HuH-7 (cell line): ENCODE measurements around the gene GLS.

ENCODE experiments used
- DNase-seq: peaks from one replicate; pipeline ENCODE4 v3.0.0; 2011; ENCODE audit warnings: low spot score

GLS gene

GRCh38 chr2:190996338-190996946 lies 115.8 kb downstream of the GLS start:
- peak; percentile 69 for DNase-seq

- no peak for DNase-seq
Observed at GRCh38 chr2:190996947-190997346, 116.3 kb downstream of the GLS start.

GRCh38 chr2:190997526-190998113 lies 117.0 kb downstream of the GLS start:
- DNase-seq: no peak

DNA sequence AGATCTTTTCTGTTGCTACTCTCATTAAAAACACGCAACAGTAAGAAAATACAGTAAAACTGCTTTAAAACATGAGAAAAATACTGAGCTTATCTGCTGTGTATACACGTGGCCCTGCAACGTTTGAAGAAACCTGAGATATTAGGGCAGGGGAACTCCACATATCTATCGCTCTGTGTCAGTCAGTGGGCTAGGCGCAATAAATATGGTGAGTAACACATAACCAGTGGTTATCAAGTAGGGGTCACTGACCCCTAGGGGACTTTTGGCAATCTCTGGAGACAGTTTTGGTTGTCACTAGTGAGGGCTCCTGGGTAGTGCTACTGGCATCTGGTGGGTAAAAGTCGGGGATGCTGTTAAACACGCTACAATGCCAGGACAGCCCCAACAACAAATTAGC lies 118.4 kb downstream of the GLS start:
- DNase-seq: no peak

GRCh38 chr2:190999949-191000665 lies 119.5 kb downstream of the GLS start:
- DNase-seq: no peak

DNA sequence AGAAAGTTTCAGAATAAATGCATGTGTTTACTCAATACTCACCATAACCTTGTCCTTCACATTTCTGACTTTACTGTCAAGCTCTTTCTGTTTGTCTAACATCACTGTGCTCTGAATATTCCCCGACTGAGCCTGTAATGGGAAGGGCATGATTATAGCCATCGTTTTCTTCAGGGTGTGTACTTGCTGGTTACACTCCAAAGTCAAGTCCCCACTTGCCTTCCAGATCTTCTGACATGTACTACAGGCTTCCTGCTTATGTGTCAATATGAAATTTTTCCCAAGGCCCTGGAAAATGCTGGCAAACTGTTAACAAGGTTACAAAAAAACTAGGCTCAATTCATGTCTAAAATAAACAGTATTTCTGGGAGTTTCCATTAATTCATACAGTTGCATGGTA lies 120.4 kb downstream of the GLS start:
- no peak for DNase-seq

- no peak for DNase-seq
Observed at GRCh38 chr2:191001624-191002023, 121.0 kb downstream of the GLS start.

DNA sequence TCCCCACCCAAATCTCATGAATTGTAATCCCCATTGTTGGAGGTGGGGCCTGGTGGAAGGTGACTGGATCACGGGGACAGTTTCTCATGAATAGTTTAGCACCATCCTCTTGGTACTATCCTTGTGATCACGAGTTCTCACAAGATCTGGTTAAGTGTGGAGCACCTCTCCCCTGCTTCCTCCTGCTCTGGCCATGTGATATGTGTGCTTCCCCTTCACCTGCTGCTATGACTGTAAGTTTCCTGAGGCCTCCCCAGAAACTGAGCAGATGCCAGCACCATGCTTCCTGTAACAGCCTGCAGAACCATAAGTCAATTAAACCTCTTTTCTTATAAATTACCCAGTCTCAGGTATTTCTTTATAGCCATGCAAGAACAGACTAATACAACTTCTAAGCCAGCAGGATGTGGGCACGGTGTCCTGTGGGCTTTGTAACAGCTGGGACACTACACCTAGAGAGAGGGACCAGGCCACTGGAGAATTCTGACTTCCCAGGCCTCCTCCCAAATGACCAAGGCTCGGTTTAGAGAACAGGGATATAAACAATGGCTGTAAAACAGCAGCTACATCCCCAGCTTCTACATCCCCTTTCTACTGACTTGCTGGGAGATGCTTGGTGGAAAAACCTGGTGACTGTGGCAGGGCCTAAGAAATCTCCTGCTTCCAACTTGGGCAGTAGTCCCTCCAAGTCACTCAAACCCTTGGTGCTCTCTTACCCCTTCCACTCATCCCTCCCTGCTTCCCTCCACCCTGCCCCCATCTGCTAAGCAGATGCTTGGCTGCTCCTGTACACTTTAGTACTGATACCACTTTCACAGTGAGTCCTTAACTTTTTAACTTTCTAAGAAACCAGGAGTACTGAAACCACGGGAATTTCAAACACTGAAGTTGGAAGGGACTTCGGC lies 123.0 kb downstream of the GLS start:
- no peak for DNase-seq

GRCh38 chr2:191006297-191006696 lies 125.7 kb downstream of the GLS start:
- no peak for DNase-seq

DNA sequence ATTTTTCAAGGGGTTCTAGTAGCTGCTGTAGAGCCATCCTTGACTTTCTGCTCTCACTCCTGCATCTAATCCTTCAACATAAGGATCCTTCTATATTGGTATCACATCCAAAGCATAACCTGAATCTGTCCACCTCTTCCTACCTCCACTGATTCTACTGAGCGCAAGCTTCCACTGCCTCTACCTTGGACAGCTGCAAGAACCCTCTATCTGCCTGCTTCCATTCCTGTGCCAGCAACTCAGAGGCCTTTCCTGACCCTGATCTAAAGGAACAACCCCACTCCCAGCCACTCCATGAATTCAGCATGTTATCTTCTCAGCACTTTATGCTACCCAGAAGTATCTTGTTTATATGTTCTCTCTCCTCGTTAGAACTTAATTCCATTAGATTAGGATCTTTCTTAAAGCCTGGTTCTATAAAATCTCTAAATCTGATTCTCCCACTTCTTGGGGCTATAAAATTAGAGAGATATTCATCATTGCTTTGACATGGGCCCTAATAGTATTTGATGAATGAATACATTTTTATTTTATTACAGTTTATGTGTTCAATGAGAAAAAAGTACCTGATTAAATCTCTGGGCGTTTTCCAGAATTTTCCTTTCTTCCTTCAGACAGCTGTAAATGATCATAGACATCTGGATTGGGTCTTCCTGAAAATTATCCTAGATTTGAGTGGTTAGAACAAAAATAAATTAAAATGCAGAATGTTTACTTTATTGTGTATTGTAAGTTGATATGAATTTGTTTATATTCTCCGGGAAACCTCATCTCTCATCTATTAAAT lies 126.6 kb downstream of the GLS start:
- DNase-seq: no peak

GRCh38 chr2:191008286-191008685 lies 127.7 kb downstream of the GLS start:
- no peak for DNase-seq

DNA sequence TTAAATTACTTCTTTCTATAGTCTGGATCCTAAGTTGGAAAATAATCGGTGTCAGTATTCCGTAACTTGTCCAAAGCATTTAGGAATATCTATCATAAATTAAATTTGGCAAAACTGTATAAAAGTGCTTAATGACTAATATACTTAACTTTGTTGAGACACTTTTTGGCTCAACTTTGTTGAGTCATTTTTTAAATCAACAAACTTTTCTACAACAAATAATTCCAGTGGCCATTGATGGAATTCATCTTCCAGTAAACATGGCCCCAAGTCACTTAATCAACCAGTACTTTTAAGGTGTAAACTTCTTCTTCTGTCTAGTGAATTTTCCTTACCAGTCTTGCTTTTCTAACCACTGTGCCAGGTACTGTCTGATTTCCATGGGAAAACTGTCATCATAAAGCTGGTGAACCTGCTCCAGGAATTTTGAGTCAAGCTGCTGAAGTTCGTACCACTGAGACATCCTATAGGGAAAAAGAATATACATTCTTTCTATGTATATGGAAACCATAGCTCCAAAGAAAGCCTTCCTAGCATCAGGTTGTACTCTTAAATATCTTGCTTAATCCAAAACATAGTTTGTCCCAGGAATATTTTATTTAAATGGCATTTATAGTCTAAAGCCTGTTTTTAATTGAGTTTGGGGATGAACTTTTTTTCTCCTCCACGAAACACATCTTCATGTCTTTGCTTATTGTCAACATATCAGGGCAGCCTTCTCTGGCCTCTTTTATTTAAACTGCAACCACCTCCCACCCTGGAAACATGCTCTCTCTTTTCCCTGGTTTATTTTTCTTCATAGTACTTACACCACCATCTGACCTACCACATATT lies 129.1 kb downstream of the GLS start:
- no peak for DNase-seq

- DNase-seq: no peak
Observed at GRCh38 chr2:191010887-191011885, 130.6 kb downstream of the GLS start.

DNA sequence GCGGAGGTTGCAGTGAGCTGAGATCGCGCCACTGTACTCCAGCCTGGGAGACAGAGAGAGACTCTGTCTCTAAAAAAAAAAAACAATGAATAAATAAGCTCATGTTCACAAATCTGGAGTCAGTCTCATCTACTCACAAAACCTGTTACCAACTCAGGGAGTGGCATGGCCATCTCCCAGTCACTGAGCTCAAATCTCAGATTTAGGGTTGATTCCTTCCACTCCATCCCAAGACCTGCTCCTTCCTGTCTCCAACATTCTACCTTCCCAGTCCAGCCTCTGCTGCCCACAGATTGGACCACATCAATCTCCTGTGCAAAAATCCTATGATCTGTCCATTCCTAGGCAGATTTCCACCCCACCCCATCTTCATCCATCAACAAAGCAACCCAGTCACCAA lies 131.7 kb downstream of the GLS start:
- DNase-seq: no peak

DNA sequence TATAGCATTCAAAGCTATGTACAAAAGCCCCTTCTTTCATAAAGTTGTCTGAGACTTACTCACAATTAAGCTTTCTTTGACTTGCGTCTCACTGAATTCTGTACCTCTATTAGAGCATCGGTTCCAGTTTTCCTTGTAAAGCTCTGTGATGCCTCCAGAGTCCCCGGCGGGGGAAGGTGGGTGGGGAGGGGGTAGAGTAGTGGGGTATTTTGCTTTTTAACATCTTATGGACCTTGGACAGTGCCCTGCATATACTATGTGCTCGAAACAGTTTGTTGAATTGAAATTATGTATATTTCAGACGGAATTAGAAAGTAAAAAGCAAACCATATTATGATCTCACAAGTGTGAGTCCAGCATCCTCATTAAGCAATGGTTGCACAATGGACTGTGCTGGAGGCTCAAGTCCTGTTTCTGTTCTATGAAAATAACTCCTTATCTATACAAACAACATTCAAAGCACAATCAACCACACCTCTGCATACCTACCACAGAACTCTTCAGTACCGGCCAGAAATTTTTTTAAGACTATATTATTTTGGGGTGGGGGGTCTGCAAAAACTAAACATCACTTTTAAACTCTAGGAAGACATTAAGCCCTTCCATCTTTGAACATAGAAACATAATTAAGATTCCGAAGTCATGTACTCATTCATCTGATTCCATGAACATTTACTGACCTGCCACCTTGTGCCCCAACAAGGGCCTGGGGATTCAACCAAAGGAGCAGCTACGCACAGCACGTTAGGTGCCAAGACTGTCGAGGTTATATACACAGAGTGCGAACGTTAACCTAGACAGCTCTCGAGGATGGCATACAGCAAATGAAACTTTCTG lies 132.4 kb downstream of the GLS start:
- DNase-seq: peak; percentile 43

DNA sequence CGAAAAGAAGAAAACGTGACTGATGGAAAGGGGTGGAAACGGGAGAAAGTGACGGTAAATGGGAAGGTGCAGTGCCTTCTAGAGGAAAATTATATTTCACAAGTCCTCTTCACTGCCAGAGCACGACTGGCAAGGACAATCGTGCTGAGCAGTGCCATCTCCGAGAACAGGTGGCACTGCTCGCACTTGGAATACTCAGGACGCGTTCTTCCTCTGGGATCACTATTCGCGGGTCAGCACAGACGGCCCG lies 133.0 kb downstream of the GLS start:
- DNase-seq: no peak

DNA sequence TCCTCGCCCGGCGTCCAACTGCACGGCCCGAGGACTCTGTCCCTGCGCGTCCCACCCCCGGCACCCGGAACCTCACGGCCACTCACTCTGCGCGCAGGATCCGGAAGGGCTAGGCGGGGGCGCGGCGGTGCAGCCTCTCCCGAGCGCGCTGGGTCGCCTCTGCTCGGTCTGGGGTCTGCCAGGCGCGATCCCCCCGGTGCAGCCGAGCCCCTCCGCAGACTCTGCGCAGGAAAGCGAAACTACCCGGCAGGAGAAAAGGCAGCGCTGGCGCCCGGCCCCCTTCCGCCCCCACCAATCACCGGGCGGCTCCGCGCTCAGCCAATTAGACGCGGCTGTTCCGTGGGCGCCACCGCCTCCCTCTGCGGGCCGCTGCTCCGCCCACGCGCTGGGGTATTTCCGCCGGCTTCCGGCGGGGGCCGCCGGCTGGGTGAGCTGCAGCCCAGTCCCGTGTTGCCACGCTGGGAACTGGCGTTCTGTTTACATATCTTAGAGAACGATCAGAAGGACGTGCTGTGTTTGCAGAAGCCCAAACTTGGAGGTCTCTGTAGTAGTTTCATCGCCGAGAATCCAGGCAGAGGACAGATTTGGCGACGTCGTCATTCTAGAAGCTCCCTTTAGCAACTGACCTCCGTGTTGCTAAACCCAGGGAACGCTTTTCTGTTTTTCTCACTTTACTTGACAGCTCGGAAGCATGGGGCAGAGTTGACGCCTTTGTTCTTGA lies 133.5 kb downstream of the GLS start, which contains the start of gene STAT1:
STAT1 (minus strand) TSS at position 240 of the 721 bp plus-strand sequence. CDS start 4,168 bp downstream, outside the sequence.
- peak; percentile 97 for DNase-seq

GRCh38 chr2:191014653-191015020 lies 134.0 kb downstream of the GLS start:
- no peak for DNase-seq
